Heart left ventricle (tissue), 13 donors: ENCODE results near the gene EPN2.

Experiments used
- CTCF ChIP-seq, 12 donors: fragments of 200-600 bp; sonication (generic) in 4 of 12; IDR thresholded peaks; one replicate each; pipeline versions ENCODE4 v1.5.0 to v1.8.0; 2018 to 2022; ENCODE audit warnings: antibody characterized with exemption in 12 of 12, mild to moderate bottlenecking in 5 of 12
- POLR2A ChIP-seq, 2 donors: fragments of 450-650 bp; IDR thresholded peaks; one replicate each; pipeline ENCODE4 v1.6.1; 2017; ENCODE audit warnings: antibody characterized with exemption in 2 of 2, mild to moderate bottlenecking in 2 of 2, moderate library complexity in 2 of 2
- donor health status: ischemic (EF 13 %, LVEDD 7.1; RV severe dilation, severe dysfunction).
- donor health status: DM: no; HTN: yes; CAD: no.
- donor health status: DM: no; HTN: no; CAD: no.
- donor health status: ischemic (EF 25% LVEDD 6.9; RV normal size, moderate dysfunction).
- donor health status: ischemic (EF 25% LVEDD 5.7; RV mildly dilated, moderate dysfunction).
- donor health status: ischemic (EF 35%, LVEDD 5.7; RV mildly dilated, moderate dysfunction).
- donor health status: nonischemic (EF 11% LVEDD 7.7; RV severe dilation, severe dysfunction).
- donor health status: DM: yes; HTN: yes; CAD: no.
- donor health status: PGD.
- donor health status: ischemic (EF 29% LVEDD 5.4; RV normal size, mild dysfunction).
- donor health status: nonischemic (EF 23%, LVEDD 6.1; RV moderate dilation, normal function).

GRCh38 chr17:19341641-19342610 is 104.8 kb downstream of the EPN2 start:
- no peak for TF ChIP-seq POLR2A (IDR thresholded peaks at IDR 0.05)
- TF ChIP-seq CTCF (IDR thresholded peaks at IDR 0.05) = no peak
